ENCODE measurements around the gene HCN2.

- TF ChIP-seq EZH2phosphoT487 (IDR thresholded peaks at IDR 0.05; ENCODE audit: borderline replicate concordance, low read depth, low read length) (no peak), CTCF (conservative IDR thresholded peaks at IDR 0.05; ENCODE audit: low read length) (no peak)
Measured at GRCh38 chr19:658059-658839, 68.6 kb downstream of the HCN2 start.

All from OCI-LY7 (cell line).